KG1 (cell line): ENCODE measurements around the gene SRGAP3.

Experiments used
- DNase-seq: peaks from one replicate; lab custom pipeline; 2025; lab: John Stamatoyannopoulos, UW

SRGAP3 gene

DNA sequence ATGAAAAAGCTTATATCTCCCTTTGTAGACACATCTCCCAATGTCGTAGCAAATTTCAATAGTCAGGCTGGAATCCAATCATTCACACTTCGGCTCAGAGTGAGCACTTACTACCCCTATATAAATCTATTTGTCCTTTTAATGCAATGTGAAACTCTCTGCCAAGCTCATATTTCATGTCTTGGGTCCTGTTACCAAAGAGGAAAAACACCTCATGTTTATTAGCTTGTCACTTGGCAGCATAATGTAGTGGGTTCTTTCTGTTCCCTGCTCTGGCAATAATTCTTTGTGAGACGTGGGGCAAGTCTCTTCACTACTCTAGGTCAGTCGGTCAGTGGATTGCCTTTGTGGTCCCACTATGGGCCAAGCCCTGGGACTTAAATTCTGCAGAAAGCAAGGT lies 107.1 kb downstream of the SRGAP3 start:
- DNase-seq, result no peak

- no peak for DNase-seq
Observed at GRCh38 chr3:9141928-9142289, 107.5 kb downstream of the SRGAP3 start.

DNA sequence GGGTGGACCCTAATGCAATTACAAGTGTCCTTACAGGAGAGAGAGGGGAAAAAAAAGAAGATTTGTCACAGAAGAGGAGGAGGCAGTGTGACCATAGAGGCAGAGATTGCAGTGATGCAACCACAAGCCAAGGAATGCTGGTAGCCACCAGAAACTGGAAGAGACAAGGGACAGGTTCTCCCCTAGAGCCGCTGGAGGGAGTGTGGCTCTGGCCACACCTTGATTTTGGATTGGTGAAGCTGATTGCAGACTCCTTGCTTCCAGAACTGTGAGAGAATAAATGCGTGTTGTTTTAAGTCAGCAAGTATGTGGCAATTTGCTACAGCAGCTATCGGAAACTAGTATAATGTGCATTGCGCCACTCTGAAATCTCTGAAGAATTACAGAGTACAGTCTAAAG lies 110.1 kb downstream of the SRGAP3 start:
- DNase-seq, result no peak

DNA sequence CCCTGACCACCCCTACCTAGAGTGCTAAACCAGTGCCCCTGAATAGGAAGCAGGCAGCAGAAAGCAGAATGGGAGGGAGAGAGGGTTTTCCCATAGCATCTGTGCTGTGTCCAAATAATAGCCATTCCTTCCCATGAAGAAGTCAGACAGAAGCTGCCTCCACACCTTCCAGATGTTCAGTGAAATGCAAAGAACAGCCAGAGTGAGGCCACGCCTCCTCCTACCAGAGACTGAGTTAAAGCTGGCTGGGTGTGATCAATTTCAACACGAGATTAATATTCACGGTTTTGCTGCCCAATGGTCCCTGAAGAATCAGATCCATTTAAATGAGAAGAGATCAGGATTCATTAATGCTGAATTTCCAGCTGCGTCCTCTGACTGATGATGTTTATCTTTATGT lies 111.8 kb downstream of the SRGAP3 start:
- no peak for DNase-seq

GRCh38 chr3:9136746-9137465 lies 112.5 kb downstream of the SRGAP3 start:
- DNase-seq, result no peak

DNA sequence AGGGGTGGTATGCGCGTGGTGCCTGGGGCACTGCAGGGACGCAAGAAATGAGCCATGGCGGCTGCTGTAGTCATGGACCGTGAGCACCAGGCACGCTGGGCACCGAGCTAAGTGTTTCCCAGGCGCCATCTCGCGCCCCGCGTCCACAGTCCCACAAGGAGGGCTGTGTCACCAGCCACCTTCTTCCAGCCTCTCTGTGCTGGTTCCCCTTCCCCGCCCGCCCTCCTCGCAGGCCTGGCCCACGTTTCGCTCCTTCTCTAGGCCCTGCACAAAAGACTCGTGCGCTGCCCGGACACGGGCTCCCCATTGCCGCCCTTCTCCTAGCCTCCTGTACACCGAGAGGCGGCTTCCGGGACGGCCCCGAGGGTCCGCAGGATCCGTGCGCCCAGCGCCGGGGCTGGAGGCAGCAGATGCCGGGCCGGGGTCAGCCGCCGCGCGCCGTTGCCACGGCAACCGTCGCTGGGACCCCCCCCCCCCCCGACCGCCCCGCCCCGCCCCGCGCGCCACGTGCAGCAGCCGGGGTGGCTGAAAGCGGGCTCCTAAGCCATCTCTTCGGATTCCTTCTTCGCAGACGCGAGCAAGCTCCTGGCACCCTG lies 113.4 kb downstream of the SRGAP3 start:
- no peak for DNase-seq

GRCh38 chr3:9135526-9135925 lies 113.9 kb downstream of the SRGAP3 start:
- DNase-seq, result no peak

DNA sequence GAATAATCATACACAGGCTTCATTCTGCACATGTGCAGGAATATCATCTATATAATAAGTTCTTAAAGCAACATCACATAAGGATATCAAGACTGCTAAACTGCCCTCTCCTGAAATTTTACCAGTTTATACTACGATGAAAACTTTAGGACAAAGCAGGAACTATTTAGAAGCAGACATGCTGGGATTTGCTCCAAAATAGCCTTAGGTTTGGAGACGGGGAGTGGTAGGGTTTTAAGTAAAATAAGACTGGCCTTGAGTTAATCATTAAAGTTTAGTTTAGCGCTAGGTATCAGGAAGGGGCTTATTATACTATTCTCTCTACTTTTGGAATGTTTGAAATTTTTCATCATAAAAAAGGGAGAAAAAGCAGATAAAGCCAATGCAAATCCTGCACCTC lies 115.8 kb downstream of the SRGAP3 start:
- DNase-seq, result no peak

- DNase-seq, result no peak
Observed at GRCh38 chr3:9130345-9131305, 118.8 kb downstream of the SRGAP3 start.

DNA sequence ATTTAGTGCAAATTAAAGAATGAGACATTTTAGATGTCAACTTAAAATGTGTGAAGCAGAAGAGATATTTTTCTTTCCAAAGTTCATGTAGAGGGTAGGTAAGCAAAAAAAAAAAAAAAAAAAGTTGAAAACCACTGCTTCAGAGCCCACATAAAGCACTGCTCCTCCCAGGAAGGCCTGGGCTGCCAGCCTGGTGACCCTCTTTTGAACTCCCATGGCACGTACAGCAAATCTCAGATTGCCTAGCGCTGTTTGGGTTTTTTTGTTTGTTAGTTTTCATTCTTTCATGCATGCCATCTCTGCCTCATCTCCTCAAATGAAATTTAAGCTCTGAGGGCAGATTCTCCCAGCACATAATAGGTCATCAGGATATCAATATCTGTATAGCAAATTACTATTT lies 120.1 kb downstream of the SRGAP3 start:
- no peak for DNase-seq

GRCh38 chr3:9125278-9125951 lies 124.0 kb downstream of the SRGAP3 start:
- DNase-seq, result no peak

DNA sequence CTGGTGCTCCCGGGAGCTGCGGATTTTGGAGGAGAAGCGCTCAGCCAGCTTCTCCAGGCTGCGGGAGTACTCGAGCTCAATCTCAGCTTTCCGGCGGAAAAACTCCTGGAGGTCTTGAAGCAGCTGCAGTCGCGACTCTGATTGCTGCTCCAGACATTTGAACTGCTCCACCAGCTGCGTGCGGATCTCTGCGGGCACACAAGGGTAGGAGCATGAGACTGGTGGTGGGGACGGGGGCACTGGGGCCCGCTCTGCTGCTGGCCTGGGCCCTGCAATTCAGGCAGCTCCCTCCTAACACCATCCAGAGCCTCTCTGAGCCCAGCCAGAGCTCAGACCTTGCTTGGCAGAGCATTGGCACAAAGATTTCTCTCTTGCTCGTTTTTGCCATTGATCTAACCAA lies 124.7 kb downstream of the SRGAP3 start:
- no peak for DNase-seq

- no peak for DNase-seq
Observed at GRCh38 chr3:9123840-9124239, 125.6 kb downstream of the SRGAP3 start.

DNA sequence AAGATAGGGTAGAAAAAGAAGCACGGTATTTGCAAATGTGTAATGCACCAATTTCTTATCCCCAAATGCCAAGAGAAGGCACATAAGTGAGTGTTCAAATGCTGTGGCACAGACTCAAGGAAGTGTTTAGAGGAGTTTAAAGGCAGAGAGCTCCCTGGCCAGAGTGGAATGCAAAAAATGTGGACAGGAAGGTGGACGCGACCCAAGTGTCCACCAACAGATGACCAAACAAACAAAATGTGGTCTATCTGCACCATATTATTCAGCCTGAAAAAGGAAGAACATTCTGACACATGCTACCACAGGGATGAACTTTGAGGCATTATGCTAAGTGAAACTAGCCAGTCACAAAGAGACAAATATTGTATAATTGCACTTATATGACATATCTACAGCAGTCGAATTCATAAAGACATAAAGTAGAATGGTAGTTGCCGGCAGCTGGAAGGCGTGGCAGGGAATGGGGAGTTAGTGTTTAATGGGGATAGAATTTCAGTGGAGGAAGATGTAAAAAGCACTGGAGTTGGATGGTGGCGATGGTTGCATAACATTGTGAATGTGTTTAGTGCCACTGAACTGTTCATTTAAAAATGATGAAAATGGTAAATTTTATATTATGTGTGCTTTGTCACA lies 126.6 kb downstream of the SRGAP3 start:
- DNase-seq, result no peak

DNA sequence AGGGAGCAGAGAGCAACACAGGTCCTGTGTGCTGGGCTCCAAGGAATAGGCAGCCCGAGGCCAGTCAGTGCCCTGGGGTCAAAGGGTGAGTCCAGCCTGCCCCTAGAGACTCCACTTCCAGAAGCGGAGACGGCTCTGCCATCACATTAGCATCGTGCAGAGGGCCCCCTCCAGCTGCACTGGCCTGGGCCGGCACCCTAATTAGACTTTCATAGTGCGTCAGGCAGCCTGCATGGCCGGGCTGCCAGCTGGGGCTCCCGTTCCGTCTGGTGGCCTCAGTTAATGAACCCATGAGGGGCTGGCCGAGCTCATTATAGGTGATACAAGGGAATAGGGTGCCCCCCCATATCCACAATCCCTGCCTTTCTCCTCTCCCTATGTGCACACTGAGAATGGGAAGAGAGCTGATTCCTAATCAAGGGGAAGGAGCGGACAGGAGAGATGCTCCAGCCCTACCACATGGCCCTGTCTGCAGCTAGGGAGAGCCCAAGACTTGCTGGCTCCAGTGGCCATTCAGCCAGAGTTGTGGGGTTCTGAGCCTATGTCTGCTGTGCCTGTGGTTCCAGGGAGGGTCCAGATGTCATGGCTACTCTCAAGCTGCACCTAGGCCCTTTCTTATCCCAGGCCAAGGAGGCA lies 128.0 kb downstream of the SRGAP3 start:
- no peak for DNase-seq

- no peak for DNase-seq
Observed at GRCh38 chr3:9119331-9119730, 130.1 kb downstream of the SRGAP3 start.

- no peak for DNase-seq
Observed at GRCh38 chr3:9118222-9118621, 131.2 kb downstream of the SRGAP3 start.

DNA sequence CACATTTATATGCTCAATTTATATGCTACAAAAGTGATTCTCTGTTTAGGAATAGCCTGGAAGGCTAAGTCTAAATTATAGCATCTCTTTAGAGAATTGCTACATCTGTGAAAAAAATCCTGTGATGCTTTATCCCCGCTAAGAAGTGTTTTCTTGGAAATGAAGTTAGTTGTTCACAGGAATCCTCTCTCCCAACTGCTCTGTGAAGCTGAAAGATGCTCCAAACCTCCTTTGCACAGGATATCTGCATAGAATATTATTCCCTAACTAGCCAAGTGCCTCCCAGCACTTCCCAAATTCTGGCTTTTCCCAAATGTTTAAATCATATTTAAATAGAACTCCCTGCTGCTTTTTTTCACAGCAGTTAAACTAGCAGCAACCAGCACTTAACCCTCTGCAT lies 132.2 kb downstream of the SRGAP3 start:
- no peak for DNase-seq

DNA sequence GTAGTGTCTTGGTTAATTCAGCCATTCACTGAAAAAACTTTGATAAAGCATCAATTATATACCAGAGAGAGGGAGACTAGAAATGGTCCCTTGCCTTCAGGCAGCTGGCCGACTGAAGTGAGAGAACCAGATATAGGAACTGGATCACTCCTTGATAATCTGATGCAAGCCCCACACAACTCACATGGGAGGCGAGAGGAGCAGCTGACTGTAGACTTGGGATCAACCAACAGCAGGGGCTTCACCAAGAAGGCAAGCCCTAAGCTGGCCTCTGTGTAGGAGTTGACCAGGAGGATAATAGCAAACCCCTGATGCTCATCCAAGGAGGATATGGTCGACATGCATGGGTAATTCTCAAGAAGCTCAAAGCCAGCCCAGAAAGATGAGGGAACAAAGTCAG lies 133.1 kb downstream of the SRGAP3 start:
- no peak for DNase-seq

- DNase-seq, result no peak
Observed at GRCh38 chr3:9115336-9115735, 134.1 kb downstream of the SRGAP3 start.

DNA sequence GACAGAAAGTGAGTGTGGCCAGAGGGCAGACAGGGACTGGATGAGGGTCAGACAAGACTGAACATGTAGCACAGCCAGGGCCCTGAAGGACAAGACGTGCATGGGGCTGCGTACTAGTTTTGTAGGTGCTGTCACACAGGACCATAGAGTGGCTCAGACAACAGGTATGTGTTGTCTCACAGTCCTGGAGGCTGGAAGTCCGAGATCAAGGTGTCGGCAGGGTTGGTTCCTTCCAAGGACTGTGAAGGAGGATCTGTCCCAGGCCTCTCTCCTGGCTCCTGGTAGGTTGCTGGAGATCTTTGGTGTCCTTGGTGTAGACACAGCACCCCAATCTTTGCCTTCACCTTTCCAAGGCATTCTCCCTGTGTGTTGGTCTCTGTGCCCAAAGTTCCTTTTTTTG lies 136.4 kb downstream of the SRGAP3 start:
- DNase-seq, result no peak
